Glutamatergic neuron (in vitro differentiated cells): ENCODE data around the gene ABR. TPM values are rescaled to one million over a fixed set of nuclear protein-coding genes. Genes with fewer than 3 reads are reported as not detected.
A peak's percentile ranks its signal among the peaks of the same experiment; 100 is the strongest.

ENCODE experiments used
- DNase-seq: peaks from one replicate; pipeline ENCODE4 v3.0.0; 2022
- H3K27ac Mint-ChIP-seq: one replicate; pipeline ENCODE4 v1.8.0; 2020; ENCODE audit warnings: mild to moderate bottlenecking, mixed read lengths, inconsistent platforms; ENCODE audit not compliant: unreplicated experiment
- H3K27me3 Mint-ChIP-seq: one replicate; pipeline ENCODE4 v1.8.0; 2020; ENCODE audit warnings: mild to moderate bottlenecking, moderate library complexity, mixed read lengths, inconsistent platforms; ENCODE audit not compliant: unreplicated experiment
- H3K36me3 Mint-ChIP-seq: one replicate; pipeline ENCODE4 v1.8.0; 2020; ENCODE audit warnings: mild to moderate bottlenecking, mixed read lengths, inconsistent platforms; ENCODE audit not compliant: unreplicated experiment
- H3K4me1 Mint-ChIP-seq: one replicate; pipeline ENCODE4 v1.8.0; 2020; ENCODE audit warnings: mild to moderate bottlenecking, low read depth, mixed read lengths, inconsistent platforms; ENCODE audit not compliant: unreplicated experiment
- H3K4me3 Mint-ChIP-seq: one replicate; pipeline ENCODE4 v1.8.0; 2020; ENCODE audit warnings: mild to moderate bottlenecking, mixed read lengths, inconsistent platforms; ENCODE audit not compliant: unreplicated experiment
- H3K9me3 Mint-ChIP-seq: one replicate; pipeline ENCODE4 v1.8.0; 2020; ENCODE audit warnings: mild to moderate bottlenecking, moderate library complexity, mixed read lengths, inconsistent platforms; ENCODE audit not compliant: unreplicated experiment
- CTCF ChIP-seq: fragments of 200-600 bp; sonication (generic); IDR thresholded peaks from one replicate; pipeline ENCODE4 v1.5.0; 2021; ENCODE audit not compliant: partially characterized antibody, unreplicated experiment
- total RNA-seq: library from RNA; stranded (reverse); fragmentation: NEBNext Ultra II Directional; extraction: Animal tissue kit (Norgen Biotek cat#: 25700); gene quantifications from one replicate; pipeline ENCODE4 v1.2.1, GENCODE V29; 2021; ENCODE audit not compliant: unreplicated experiment

ABR gene
- total RNA-seq, 1 donor from 2014 or later = 219 TPM

GRCh38 chr17:1211287-1211686 lies 31.5 kb upstream of the ABR start:
- Mint-ChIP-seq H3K36me3 (no peaks in the 10 kb centered on the region), H3K4me1 (peaks cover 4% of the 10 kb centered on the region), H3K27me3 (no peaks in the 10 kb centered on the region), H3K4me3 (no peak overlapping the region), H3K9me3 (peaks cover 5% of the 10 kb centered on the region), H3K27ac (no peak overlapping the region)
- no peak for DNase-seq
- TF ChIP-seq CTCF = no peak

- no peak for DNase-seq
- no peaks in the 10 kb centered on the region for H3K27me3 Mint-ChIP-seq
- peaks cover 3% of the 10 kb centered on the region for H3K9me3 Mint-ChIP-seq
- no peak for TF ChIP-seq CTCF
- H3K27ac Mint-ChIP-seq = no peak overlapping the region
- no peaks in the 10 kb centered on the region for H3K36me3 Mint-ChIP-seq
- no peak overlapping the region for H3K4me3 Mint-ChIP-seq
- H3K4me1 Mint-ChIP-seq = no peaks in the 10 kb centered on the region
Measured at GRCh38 chr17:1208966-1209365, 29.2 kb upstream of the ABR start.

DNA sequence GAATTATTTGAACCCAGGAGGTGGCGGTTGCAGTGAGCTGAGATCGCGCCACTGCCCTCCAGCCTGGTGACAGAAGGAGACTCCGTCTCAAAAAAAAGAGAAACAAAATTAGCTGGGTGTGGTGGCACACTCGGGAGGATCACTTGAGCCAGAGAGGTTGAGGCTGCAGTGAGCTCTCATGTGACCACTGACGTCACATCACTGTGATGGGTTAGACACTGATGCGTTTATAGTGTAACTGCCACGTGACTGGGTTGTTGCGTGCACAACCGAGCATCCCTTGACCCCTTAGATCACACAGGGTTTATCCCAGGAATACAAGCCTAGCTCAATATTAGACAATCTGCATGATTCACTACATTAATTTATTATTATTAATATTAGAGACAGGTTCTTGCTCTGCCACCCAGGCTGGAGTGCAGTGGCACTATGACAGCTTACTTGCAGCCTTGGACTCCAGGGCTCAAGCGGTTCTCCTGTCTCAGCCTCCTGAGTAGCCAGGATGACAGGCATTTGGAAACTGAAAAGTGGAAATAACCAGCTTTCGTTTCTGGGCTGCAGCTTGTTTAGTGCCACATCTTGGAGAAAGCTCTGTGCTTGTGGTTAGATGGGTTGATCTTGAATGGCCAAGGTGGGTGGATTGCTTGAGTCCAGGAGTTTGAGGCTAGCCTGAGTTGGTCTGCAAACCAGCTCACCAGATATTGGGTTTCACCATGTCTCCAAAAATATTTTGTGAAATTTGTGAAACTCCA lies 26.4 kb upstream of the ABR start:
- Mint-ChIP-seq H3K27ac (no peak overlapping the region), H3K4me3 (no peak overlapping the region), H3K27me3 (peaks cover 1% of the 10 kb centered on the region), H3K36me3 (no peaks in the 10 kb centered on the region), H3K4me1 (no peaks in the 10 kb centered on the region), H3K9me3 (peaks cover 3% of the 10 kb centered on the region)
- no peak for DNase-seq
- no peak for TF ChIP-seq CTCF

- peak overlapping the region; percentile 25 for H3K4me3 Mint-ChIP-seq
- H3K9me3 Mint-ChIP-seq = peaks cover 2% of the 10 kb centered on the region
- TF ChIP-seq CTCF = no peak
- H3K4me1 Mint-ChIP-seq = no peaks in the 10 kb centered on the region
- no peak overlapping the region for H3K27ac Mint-ChIP-seq
- H3K36me3 Mint-ChIP-seq = no peaks in the 10 kb centered on the region
- DNase-seq = no peak
- peaks cover 1% of the 10 kb centered on the region for H3K27me3 Mint-ChIP-seq
Measured at GRCh38 chr17:1203967-1204291, 24.1 kb upstream of the ABR start.

DNA sequence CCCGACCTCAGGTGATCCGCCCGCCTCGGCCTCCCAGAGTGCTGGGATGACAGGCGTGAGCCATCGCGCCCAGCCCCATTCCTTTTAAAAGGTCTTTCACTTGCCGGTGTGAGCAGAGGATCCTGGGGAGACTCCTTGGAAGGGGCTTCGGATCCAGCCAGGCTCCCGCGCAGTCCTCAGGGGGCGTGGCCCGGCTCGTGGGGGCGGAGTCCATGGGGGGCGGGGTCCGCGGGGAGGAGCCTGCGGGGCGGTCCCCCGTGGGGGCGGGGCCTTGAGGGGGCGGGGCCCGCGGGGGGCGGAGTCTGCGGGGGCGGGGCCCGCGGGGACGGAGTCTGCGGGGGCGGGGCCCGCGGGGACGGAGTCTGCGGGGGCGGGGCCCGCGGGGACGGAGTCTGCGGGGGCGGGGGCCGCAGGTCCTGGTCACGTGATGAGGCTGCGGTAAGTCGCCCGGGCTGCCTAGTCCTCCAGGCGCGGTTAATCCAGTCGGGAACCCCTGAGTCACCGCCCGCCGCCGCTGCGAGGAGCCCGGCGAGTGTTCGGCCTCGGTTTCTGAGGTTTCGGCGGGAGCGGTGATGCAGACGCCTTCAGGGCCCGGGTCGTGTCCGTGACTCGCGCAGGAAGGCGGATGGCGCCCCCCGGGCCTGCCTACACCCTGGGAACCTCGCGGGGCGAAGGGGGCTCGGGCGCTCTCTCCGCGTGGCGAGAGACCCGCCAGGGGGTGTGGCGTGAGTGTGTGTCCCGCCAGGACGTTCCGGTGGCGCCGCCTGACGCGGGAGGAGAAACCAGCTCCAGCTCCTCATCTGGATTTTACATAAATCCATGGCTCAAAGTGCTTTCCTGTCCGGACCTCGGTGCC lies 23.6 kb upstream of the ABR start:
- H3K4me1 Mint-ChIP-seq = no peaks in the 10 kb centered on the region
- H3K4me3 Mint-ChIP-seq = no peak overlapping the region
- TF ChIP-seq CTCF = no peak
- peaks cover 2% of the 10 kb centered on the region for H3K9me3 Mint-ChIP-seq
- H3K27ac Mint-ChIP-seq = no peak overlapping the region
- peaks cover 1% of the 10 kb centered on the region for H3K27me3 Mint-ChIP-seq
- no peaks in the 10 kb centered on the region for H3K36me3 Mint-ChIP-seq
- DNase-seq = peak; percentile 71
